RWPE1 (cell line): Measurements from ENCODE around the gene TFEB.

Experiments used
- CTCF ChIA-PET: fragments of 350-600 bp; sonication (Branson Sonifier 250); formaldehyde crosslinking; extraction: SDS; loops from one replicate; lab custom pipeline; 2021; lab: Yijun Ruan, JAX
- POLR2A ChIA-PET: fragments of 400-600 bp; formaldehyde crosslinking; extraction: SDS; loops from one replicate; lab custom pipeline; 2020; ENCODE audit warnings: antibody characterized with exemption; ENCODE audit not compliant: low non-redundant PET; lab: Yijun Ruan, JAX
- DNase-seq: peaks from one replicate; pipeline ENCODE4 v3.0.0; 2012; ENCODE audit warnings: low spot score
- H3K27ac ChIP-seq: fragments of 450-650 bp; 2 replicates; pipeline ENCODE4 v1.5.1; 2017
- CTCF ChIP-seq: fragments of 450-650 bp; conservative IDR thresholded peaks from 2 replicates; pipeline ENCODE4 v1.5.1; 2017; ENCODE audit warnings: low read depth, mild to moderate bottlenecking

Gene TFEB

GRCh38 chr6:41723530-41724227 is 11.7 kb downstream of the TFEB start:
- TF ChIP-seq CTCF: no peak
- CTCF ChIA-PET: interaction anchor here (0.7 to 2.8 kb wide), 5 partner anchors 10 to 298 kb away, joined by 3 to 8 read pairs (median 3); no protein-coding TSS in a partner anchor
- POLR2A ChIA-PET: interaction anchor here (0.5 to 1.4 kb wide), 2 partner anchors 11 to 1703 kb away, joined by 4 to 11 read pairs; partner anchors contain the start of gene ABCC10
- peak overlapping the region; percentile 96 for H3K27ac ChIP-seq
- peak; percentile 97 for DNase-seq

GRCh38 chr6:41722969-41723529 is 12.4 kb downstream of the TFEB start:
- TF ChIP-seq CTCF: no peak
- DNase-seq: no peak
- peak overlapping the region; percentile 96 for H3K27ac ChIP-seq
- ChIA-PET POLR2A (interaction anchor here (0.5 to 1.4 kb wide), 3 partner anchors 11 to 1704 kb away, joined by 4 to 11 read pairs (median 5); partner anchors contain the start of genes ABCC10 and TOMM6), CTCF (interaction anchor here (0.6 to 2.8 kb wide), 6 partner anchors 10 to 248 kb away, joined by 3 to 8 read pairs (median 3); no protein-coding TSS in a partner anchor)

- no peak for DNase-seq
- H3K27ac ChIP-seq: peak overlapping the region; percentile 96
- ChIA-PET CTCF (interaction anchor here (1.1 to 2.8 kb wide), 2 partner anchors 13 to 40 kb away, joined by 4 to 8 read pairs; no protein-coding TSS in a partner anchor), POLR2A (interaction anchor here (0.6 kb wide), 1 partner anchor 1251 kb away, joined by 3 read pairs; no protein-coding TSS in a partner anchor)
- TF ChIP-seq CTCF: no peak
These were observed 14.0 kb downstream of the TFEB start for GRCh38 chr6:41721414-41721813.

GRCh38 chr6:41720783-41721182 is 14.6 kb downstream of the TFEB start:
- POLR2A ChIA-PET: interaction anchor here (0.6 kb wide), 1 partner anchor 1251 kb away, joined by 3 read pairs; no protein-coding TSS in a partner anchor
- H3K27ac ChIP-seq: peak overlapping the region; percentile 83
- no peak for TF ChIP-seq CTCF
- CTCF ChIA-PET: no interaction called here
- DNase-seq: no peak

GRCh38 chr6:41720262-41720620 is 15.2 kb downstream of the TFEB start:
- peak overlapping the region; percentile 83 for H3K27ac ChIP-seq
- no peak for TF ChIP-seq CTCF
- no peak for DNase-seq
- ChIA-PET CTCF (interaction anchor here (0.5 kb wide), 2 partner anchors 216 to 356 kb away, joined by 3 to 4 read pairs; no protein-coding TSS in a partner anchor), POLR2A (no interaction called here)

- CTCF ChIA-PET: interaction anchor here (0.5 to 0.6 kb wide), 3 partner anchors 217 to 355 kb away, joined by 3 to 4 read pairs (median 4); no protein-coding TSS in a partner anchor
- POLR2A ChIA-PET: interaction anchor here (0.8 to 1.2 kb wide), 2 partner anchors 14 kb away, joined by 3 to 4 read pairs; no protein-coding TSS in a partner anchor
- DNase-seq: no peak
- H3K27ac ChIP-seq: peak overlapping the region; percentile 83
- no peak for TF ChIP-seq CTCF
These were observed 15.8 kb downstream of the TFEB start for GRCh38 chr6:41719436-41720261.
